ENCODE data around the gene ZNF445. TPM values are rescaled to one million over a fixed set of nuclear protein-coding genes. Genes with fewer than 3 reads are reported as not detected.
"Not testable (repeated sequence)": the region's sequence is repeated elsewhere in the genome, so short reads cannot be mapped to it uniquely, and the experiment has no call there.

Gene ZNF445
- total RNA-seq, 2 experiments from 2014 or later = 16.6 to 18.7 TPM

DNA sequence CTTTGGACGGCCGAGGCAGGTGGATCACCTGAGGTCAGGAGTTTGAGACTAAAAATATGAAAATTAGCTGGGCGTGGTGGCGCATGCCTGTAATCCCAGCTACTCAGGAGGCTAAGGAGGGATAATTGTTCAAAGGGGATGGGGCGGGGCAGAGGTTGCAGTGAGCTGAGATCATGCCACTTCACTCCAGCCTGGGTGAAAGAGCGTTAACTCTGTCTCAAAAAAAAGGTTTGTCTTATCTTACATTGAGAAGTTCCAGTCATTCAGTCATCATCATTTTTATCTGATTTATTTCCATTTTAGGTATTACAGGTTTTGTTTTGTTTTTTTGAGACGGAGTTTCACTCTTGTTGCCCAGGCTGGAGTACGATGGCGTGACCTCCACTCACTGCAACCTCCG is 2.6 kb downstream of the ZNF445 start:
- CTCF ChIA-PET; H3K4me3 Mint-ChIP-seq; H3K36me3 Mint-ChIP-seq; DNase-seq; H3K27me3 Mint-ChIP-seq; POLR2A ChIA-PET; H3K27ac Mint-ChIP-seq; H3K9me3 Mint-ChIP-seq; intact Hi-C loops (cut with micrococcal nuclease): not testable (repeated sequence)
- peaks cover 34% of the 10 kb centered on the region for H3K4me1 Mint-ChIP-seq (ENCODE audit: low read depth)

DNA sequence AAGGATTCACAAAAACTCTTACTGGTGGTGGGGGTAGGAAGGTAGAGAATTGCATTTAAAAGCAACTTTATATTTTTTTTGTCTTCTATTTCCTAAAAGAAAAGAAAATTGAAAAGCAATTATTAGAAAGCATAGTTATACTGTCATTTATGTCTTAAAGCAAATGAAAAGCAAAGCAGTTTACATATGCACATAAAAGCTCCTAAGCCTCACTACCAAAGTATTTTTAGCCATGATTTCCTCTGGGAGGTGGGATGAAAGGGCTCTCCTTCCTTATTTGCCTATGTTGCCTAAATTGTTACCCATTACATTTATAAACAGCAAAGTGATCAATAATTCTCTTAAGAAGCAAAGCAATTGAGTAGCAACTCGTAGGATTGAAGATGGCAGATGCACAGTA is 7.0 kb downstream of the ZNF445 start:
- H3K4me3 Mint-ChIP-seq = no peak overlapping the region
- peaks cover 40% of the 10 kb centered on the region for H3K4me1 Mint-ChIP-seq (ENCODE audit: low read depth)
- intact Hi-C loops (cut with micrococcal nuclease) = no loop called here
- H3K27ac Mint-ChIP-seq = no peak overlapping the region
- H3K9me3 Mint-ChIP-seq = no peaks in the 10 kb centered on the region
- peaks cover 14% of the 10 kb centered on the region for H3K36me3 Mint-ChIP-seq
- H3K27me3 Mint-ChIP-seq = no peaks in the 10 kb centered on the region
- no peak for DNase-seq
- POLR2A ChIA-PET = no interaction called here
- CTCF ChIA-PET = no interaction called here

DNA sequence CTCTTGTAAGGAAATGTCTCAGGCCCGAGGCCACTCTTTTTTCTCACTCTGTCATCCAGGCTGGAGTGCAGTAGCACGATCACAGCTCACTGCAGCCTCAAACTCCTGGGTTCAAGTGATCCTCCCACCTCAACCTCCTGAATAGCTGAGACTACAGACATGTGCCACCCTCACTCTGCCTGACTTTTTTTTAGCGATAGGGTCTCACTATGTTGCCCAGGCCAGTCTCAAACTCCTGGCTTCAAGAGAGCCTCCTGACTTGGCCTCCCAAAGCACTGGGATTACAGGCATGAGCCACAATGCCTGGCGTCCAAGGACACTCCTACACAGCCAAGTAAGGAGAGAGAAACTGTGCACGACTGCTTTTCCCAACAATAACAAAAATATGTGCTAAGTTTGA is 7.6 kb downstream of the ZNF445 start:
- Mint-ChIP-seq H3K27ac (no peak overlapping the region), H3K36me3 (peaks cover 19% of the 10 kb centered on the region), H3K4me3 (no peak overlapping the region), H3K4me1 (ENCODE audit: low read depth) (peaks cover 40% of the 10 kb centered on the region), H3K9me3 (no peaks in the 10 kb centered on the region), H3K27me3 (no peaks in the 10 kb centered on the region)
- ChIA-PET POLR2A (no interaction called here), CTCF (no interaction called here)
- intact Hi-C loops (cut with micrococcal nuclease) = loop anchor here (2.0 kb wide), 1 partner anchor 41 kb away; no protein-coding TSS in a partner anchor
- no peak for DNase-seq

DNA sequence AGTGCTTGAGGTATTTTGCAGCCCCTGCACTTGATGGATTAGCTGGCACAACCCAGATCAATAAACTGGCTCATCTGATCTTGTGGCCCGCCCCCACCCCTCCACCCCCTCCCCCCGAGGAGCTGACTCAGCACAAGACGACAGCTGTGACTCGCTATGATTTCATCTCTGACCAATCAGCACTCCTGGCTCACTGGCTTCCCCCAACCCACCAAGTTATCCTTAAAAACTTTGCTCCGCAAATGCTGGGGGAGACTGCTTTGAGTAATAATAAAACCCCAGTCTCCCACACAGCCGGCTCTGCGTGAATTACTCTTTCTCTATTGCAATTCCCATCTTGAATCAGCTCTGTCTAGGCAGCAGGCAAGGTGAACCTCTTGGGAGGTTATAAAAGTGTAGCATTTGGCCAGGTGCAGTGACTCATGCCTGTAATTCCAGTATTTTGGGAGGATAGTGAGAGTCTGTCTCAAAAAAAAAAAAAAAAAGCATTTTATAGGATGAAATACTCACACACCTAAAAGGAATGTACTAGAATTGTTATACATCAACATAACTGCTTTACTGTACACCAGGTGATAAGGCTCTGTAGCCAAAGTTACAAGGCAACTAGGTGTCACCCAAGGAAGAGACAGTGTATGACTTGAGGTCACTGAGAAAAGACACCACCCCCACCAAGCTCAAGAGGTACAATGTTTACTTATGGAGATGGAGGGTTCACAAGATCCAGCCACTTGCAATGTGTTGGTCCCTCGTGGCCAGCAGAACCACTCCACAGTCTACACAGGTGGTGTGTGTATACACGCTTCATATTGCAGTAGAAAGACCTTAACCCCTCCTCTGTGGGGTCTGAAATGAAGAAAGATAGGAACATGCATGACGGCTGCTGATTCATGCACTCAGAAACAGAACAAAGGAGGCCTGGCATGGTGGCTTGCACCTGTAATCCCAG is 8.6 kb downstream of the ZNF445 start:
- Mint-ChIP-seq H3K27me3 (no peaks in the 10 kb centered on the region), H3K4me1 (ENCODE audit: low read depth) (peaks cover 34% of the 10 kb centered on the region), H3K27ac (peak overlapping the region; percentile 64), H3K9me3 (no peaks in the 10 kb centered on the region), H3K36me3 (peaks cover 19% of the 10 kb centered on the region), H3K4me3 (no peak overlapping the region)
- ChIA-PET CTCF (no interaction called here), POLR2A (interaction anchor here (1.2 to 2.0 kb wide), 2 partner anchors 16 to 29 kb away, joined by 3 to 9 read pairs; no protein-coding TSS in a partner anchor)
- intact Hi-C loops (cut with micrococcal nuclease) = loop anchor here (1.0 to 2.0 kb wide), 2 partner anchors 30 to 42 kb away; no protein-coding TSS in a partner anchor
- peak; percentile 74 for DNase-seq

DNA sequence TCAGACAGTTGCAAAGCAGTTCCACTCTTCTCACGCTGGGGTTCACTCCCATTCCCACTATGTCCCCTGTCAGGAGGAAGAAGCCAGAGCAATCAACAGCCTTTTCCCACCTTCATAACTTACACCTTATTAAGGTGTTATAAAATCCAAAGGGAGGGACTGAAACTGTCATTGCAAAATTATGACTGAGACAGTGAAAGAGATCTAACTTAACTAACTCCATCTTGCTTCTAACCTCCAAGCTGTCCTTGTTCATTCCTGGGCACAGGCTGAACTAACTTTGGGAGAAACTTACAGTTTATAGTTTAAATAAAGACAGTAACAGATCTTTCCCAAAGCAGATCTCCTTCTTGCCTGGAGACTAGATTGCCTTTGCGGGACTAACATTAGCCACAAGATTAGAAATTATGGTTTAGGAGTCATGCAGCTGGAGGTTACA is 9.4 kb downstream of the ZNF445 start:
- H3K27ac Mint-ChIP-seq, CTCF ChIA-PET, H3K27me3 Mint-ChIP-seq, H3K4me3 Mint-ChIP-seq, DNase-seq, H3K9me3 Mint-ChIP-seq: not testable (repeated sequence)
- intact Hi-C loops (cut with micrococcal nuclease) = loop anchor here (1.0 to 2.0 kb wide), 2 partner anchors 29 to 43 kb away; no protein-coding TSS in a partner anchor
- POLR2A ChIA-PET = interaction anchor here (1.2 to 2.0 kb wide), 2 partner anchors 17 to 28 kb away, joined by 3 to 9 read pairs; no protein-coding TSS in a partner anchor
- H3K36me3 Mint-ChIP-seq = peaks cover 25% of the 10 kb centered on the region
- H3K4me1 Mint-ChIP-seq (ENCODE audit: low read depth) = peaks cover 33% of the 10 kb centered on the region

DNA sequence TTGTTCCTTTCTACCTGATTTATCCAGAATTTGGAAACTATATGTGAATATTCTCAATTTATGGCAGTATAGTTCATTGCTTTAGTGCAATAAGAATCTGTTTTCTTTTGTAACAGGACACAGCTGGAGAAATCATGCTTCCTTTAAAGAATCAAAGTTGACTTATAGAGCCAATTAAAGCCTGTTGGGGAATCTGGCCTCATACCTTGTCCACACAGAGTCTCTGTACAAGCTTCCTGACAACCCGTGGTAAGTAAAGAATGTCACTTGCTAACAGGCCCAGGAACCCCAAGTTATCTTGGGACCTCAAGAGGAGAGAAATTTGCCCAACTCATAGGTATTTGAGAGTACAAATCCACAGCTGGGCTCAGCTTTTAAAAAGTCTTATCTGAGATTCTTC is 10.2 kb downstream of the ZNF445 start:
- intact Hi-C loops (cut with micrococcal nuclease) = no loop called here
- no peak for DNase-seq
- Mint-ChIP-seq H3K4me3 (no peak overlapping the region), H3K4me1 (ENCODE audit: low read depth) (peaks cover 28% of the 10 kb centered on the region), H3K27me3 (no peaks in the 10 kb centered on the region), H3K36me3 (peaks cover 27% of the 10 kb centered on the region), H3K27ac (no peak overlapping the region), H3K9me3 (no peaks in the 10 kb centered on the region)
- CTCF ChIA-PET = no interaction called here
- POLR2A ChIA-PET = interaction anchor here (0.6 kb wide), 1 partner anchor 54 kb away, joined by 3 read pairs; no protein-coding TSS in a partner anchor

DNA sequence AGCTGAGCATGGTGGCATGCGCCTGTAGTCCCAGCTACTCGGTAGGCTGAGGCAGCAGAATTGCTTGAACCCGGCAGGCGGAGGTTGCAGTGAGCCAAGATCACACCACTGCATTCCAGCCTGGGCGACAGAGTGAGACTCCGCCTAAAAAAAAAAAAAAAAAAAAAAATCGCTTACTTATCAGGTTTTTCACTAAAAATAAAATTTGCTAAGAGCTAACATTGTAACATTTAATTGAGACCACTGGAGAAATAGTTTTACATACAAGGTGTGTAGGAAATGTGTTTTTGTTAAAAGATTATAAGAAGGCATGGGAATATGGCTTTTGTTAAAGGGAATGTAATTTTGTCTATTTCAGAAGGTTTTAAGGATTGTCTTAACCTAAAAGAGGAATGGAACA is 12.6 kb downstream of the ZNF445 start:
- H3K4me3 Mint-ChIP-seq; H3K27ac Mint-ChIP-seq; intact Hi-C loops (cut with micrococcal nuclease); CTCF ChIA-PET; DNase-seq; H3K27me3 Mint-ChIP-seq: not testable (repeated sequence)
- Mint-ChIP-seq H3K36me3 (peaks cover 46% of the 10 kb centered on the region), H3K9me3 (peaks cover 22% of the 10 kb centered on the region), H3K4me1 (ENCODE audit: low read depth) (peaks cover 19% of the 10 kb centered on the region)
- POLR2A ChIA-PET = interaction anchor here (0.6 kb wide), 1 partner anchor 917 kb away, joined by 5 read pairs; no protein-coding TSS in a partner anchor

DNA sequence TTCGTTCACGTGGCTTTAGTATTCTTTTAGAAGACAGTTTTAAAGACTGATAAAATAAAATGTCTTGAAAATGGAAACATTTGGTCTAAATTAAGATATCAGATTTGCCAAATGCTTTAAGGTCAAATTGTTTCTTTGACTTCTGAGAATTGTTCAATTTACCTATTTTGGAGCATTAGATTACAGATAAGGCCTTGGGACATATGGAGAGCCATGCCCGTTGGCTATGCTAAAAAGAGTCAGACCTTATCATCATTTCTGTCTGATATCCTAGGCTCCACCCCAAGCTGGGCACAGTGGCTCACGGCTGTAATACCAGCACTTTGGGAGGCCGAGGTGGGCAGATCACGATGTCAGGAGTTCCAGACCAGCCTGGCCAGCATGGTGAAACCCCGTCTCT is 13.0 kb downstream of the ZNF445 start:
- ChIA-PET POLR2A (no interaction called here), CTCF (no interaction called here)
- DNase-seq = no peak
- H3K4me1 Mint-ChIP-seq (ENCODE audit: low read depth) = peaks cover 17% of the 10 kb centered on the region
- no peak overlapping the region for H3K4me3 Mint-ChIP-seq
- no peaks in the 10 kb centered on the region for H3K27me3 Mint-ChIP-seq
- H3K9me3 Mint-ChIP-seq = peaks cover 24% of the 10 kb centered on the region
- intact Hi-C loops (cut with micrococcal nuclease) = no loop called here
- H3K36me3 Mint-ChIP-seq = peaks cover 50% of the 10 kb centered on the region
- no peak overlapping the region for H3K27ac Mint-ChIP-seq

DNA sequence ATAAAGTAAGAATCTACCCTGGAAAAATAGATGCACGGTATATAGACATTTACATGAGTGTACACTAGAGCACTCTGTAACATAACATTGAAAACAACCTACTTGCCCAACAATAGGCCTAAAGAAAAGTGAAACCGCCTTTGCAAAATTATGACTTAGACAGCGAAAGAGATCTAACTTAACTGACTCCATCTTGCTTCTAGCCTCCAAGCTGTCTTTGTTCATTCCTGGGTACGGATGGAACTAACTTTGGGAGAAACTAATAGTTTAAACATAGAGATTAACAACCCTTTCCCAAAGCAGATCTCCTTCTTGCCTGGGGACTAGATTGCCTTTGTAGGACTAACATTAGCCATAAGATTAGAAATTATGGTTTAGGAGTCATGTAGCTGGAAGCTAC is 17.4 kb downstream of the ZNF445 start:
- Mint-ChIP-seq H3K9me3 (peaks cover 26% of the 10 kb centered on the region), H3K36me3 (peaks cover 57% of the 10 kb centered on the region)
- intact Hi-C loops (cut with micrococcal nuclease); DNase-seq; H3K27me3 Mint-ChIP-seq; H3K4me1 Mint-ChIP-seq (ENCODE audit: low read depth); POLR2A ChIA-PET; CTCF ChIA-PET; H3K27ac Mint-ChIP-seq; H3K4me3 Mint-ChIP-seq: not testable (repeated sequence)

DNA sequence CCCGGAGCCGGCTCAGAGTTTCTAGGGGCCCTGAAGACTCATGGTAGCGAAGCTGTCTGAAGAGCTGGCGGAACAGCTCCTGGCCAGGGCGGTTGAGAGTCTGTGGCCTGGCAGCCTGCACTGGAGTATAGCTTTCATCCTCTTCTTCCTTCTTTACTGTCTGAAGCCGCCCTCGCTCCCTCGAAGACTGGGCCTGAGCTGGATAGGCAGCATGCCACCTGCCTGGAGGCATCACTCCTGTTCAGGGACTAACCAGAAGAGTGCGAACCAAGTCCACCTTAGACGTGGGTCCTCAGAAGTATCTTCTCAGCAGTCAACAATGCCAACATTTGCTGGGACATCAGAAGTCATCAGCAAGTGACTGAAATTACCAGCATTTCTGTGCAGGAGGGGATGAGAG is 22.2 kb downstream of the ZNF445 start:
- Mint-ChIP-seq H3K9me3 (peaks cover 7% of the 10 kb centered on the region), H3K36me3 (peaks cover 46% of the 10 kb centered on the region), H3K27ac (no peak overlapping the region), H3K4me3 (no peak overlapping the region), H3K27me3 (no peaks in the 10 kb centered on the region), H3K4me1 (ENCODE audit: low read depth) (no peaks in the 10 kb centered on the region)
- POLR2A ChIA-PET = interaction anchor here (1.1 kb wide), 1 partner anchor 116 kb away, joined by 4 read pairs; the partner anchor contains the start of gene TCAIM
- intact Hi-C loops (cut with micrococcal nuclease) = no loop called here
- CTCF ChIA-PET = no interaction called here
- no peak for DNase-seq

DNA sequence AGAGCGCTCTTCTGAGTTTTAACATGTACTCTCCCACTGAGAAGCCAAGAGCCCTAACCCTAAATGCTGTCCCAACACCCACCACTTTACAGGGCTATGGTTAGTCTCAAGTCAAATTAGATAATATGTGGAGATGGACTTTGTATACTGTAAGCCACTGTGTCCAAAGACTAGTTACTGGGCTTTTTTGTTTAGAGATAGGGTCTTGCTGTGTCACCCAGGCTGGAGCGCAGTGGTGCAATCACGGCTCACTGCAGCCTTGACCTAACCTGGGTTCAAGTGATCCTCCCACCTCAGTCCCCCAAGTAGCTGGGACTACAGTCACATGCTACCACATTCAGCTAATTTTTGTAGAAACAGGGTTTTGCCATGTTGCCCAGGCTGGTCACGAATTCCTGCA is 23.2 kb downstream of the ZNF445 start:
- ChIA-PET POLR2A (no interaction called here), CTCF (no interaction called here)
- H3K27me3 Mint-ChIP-seq = no peaks in the 10 kb centered on the region
- peaks cover 45% of the 10 kb centered on the region for H3K36me3 Mint-ChIP-seq
- no peak for DNase-seq
- H3K9me3 Mint-ChIP-seq = no peaks in the 10 kb centered on the region
- intact Hi-C loops (cut with micrococcal nuclease) = no loop called here
- H3K27ac Mint-ChIP-seq = peak overlapping the region; percentile 23
- no peak overlapping the region for H3K4me3 Mint-ChIP-seq
- H3K4me1 Mint-ChIP-seq (ENCODE audit: low read depth) = no peaks in the 10 kb centered on the region

DNA sequence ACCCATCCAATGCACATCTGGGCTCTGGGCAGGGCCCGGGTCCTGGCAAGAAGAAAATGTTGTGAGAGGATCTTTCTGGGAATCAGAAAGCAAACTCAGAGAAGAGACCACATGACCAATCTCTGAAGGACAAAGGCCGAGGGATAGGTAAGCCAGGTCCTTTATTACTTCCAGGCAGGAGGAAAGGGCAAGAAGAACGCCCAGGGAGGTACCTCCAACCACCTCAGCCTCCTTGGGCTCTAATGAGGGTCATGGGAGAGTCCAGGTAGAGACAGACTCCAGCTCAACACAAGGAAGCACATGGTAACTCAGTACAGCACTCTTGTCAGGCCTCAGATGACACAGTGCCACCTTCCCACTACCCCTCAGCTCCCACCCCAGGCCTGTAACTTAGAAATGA is 26.0 kb downstream of the ZNF445 start:
- no peak for DNase-seq
- Mint-ChIP-seq H3K4me1 (ENCODE audit: low read depth) (no peaks in the 10 kb centered on the region), H3K27me3 (no peaks in the 10 kb centered on the region), H3K9me3 (peaks cover 21% of the 10 kb centered on the region), H3K36me3 (peaks cover 69% of the 10 kb centered on the region), H3K27ac (no peak overlapping the region), H3K4me3 (no peak overlapping the region)
- ChIA-PET POLR2A (no interaction called here), CTCF (no interaction called here)
- intact Hi-C loops (cut with micrococcal nuclease) = no loop called here

DNA sequence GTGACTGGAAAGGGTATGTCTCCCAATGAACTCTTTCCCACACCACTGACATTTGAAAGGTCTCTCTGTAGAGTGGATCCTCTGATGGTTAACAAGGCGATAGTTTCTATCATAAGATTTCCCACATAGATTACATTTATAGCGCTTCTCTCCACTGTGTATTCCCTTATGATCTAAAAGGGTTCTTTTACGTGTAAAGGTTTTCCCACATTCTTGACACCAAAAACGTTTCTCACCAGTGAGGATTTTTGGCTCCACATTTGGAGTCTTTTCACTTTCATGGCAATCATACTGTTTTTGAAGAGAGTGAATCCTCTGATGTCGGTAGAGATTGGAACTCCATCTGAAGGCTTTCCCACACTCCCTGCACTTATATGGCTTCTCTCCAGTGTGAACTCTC is 30.5 kb downstream of the ZNF445 start:
- intact Hi-C loops (cut with micrococcal nuclease) = no loop called here
- H3K4me1 Mint-ChIP-seq (ENCODE audit: low read depth) = peaks cover 20% of the 10 kb centered on the region
- POLR2A ChIA-PET = no interaction called here

More for the DNA sequence above, 30.5 kb downstream of the ZNF445 start:
- H3K4me3 Mint-ChIP-seq = no peak overlapping the region
- H3K9me3 Mint-ChIP-seq = peaks cover 21% of the 10 kb centered on the region
- H3K27me3 Mint-ChIP-seq = no peaks in the 10 kb centered on the region
- CTCF ChIA-PET = no interaction called here
- H3K27ac Mint-ChIP-seq = no peak overlapping the region
- DNase-seq = no peak
- peaks cover 70% of the 10 kb centered on the region for H3K36me3 Mint-ChIP-seq
